Progenitor cell of endocrine pancreas (in vitro differentiated cells): ENCODE results near the gene FAM174B. TPM values are rescaled to one million over a fixed set of nuclear protein-coding genes. Genes with fewer than 3 reads are reported as not detected.
A peak's percentile ranks its signal among the peaks of the same experiment; 100 is the strongest.

ENCODE experiments used
- DNase-seq: peaks from one replicate; pipeline ENCODE4 v3.0.0; 2021; ENCODE audit warnings: low spot score; ENCODE audit not compliant: unreplicated experiment
- H3K27ac Mint-ChIP-seq: 2 replicates; pipeline ENCODE4 v1.8.0; 2021; ENCODE audit warnings: mild to moderate bottlenecking, moderate library complexity, mixed read lengths
- H3K27me3 Mint-ChIP-seq: 2 replicates; pipeline ENCODE4 v1.8.0; 2021; ENCODE audit warnings: mixed read lengths
- H3K36me3 Mint-ChIP-seq: 2 replicates; pipeline ENCODE4 v1.8.0; 2022; ENCODE audit warnings: mixed read lengths; ENCODE audit not compliant: insufficient read depth
- H3K4me1 Mint-ChIP-seq: 2 replicates; pipeline ENCODE4 v1.8.0; 2021; ENCODE audit warnings: low read depth, mixed read lengths
- H3K4me3 Mint-ChIP-seq: 2 replicates; pipeline ENCODE4 v1.8.0; 2021; ENCODE audit warnings: low read depth, mild to moderate bottlenecking, moderate library complexity, mixed read lengths
- H3K9me3 Mint-ChIP-seq: 2 replicates; pipeline ENCODE4 v1.8.0; 2021; ENCODE audit warnings: low read depth, mixed read lengths
- CTCF ChIP-seq: fragments of 200-600 bp; sonication (generic); IDR thresholded peaks from one replicate; pipeline ENCODE4 v1.5.0; 2021; ENCODE audit warnings: antibody characterized with exemption, mild to moderate bottlenecking; ENCODE audit not compliant: unreplicated experiment
- total RNA-seq: library from RNA; stranded (reverse); gene quantifications from 2 replicates; pipeline ENCODE4 v1.2.1, GENCODE V29; 2021

Gene FAM174B
- total RNA-seq, 1 donor from 2014 or later = 37.0 TPM

GRCh38 chr15:92624401-92624991 lies 31.1 kb downstream of the FAM174B start:
- Mint-ChIP-seq H3K27me3 (no peaks in the 10 kb centered on the region), H3K4me3 (no peak overlapping the region), H3K9me3 (no peaks in the 10 kb centered on the region), H3K36me3 (peaks cover 12% of the 10 kb centered on the region), H3K27ac (no peak overlapping the region), H3K4me1 (peaks cover 13% of the 10 kb centered on the region)
- no peak for TF ChIP-seq CTCF
- no peak for DNase-seq

GRCh38 chr15:92623435-92623834 lies 32.1 kb downstream of the FAM174B start:
- Mint-ChIP-seq H3K4me1 (peaks cover 13% of the 10 kb centered on the region), H3K36me3 (peaks cover 10% of the 10 kb centered on the region), H3K4me3 (no peak overlapping the region), H3K9me3 (no peaks in the 10 kb centered on the region), H3K27ac (peak overlapping the region; percentile 33), H3K27me3 (no peaks in the 10 kb centered on the region)
- DNase-seq = no peak
- no peak for TF ChIP-seq CTCF

- Mint-ChIP-seq H3K27me3 (no peaks in the 10 kb centered on the region), H3K36me3 (peaks cover 8% of the 10 kb centered on the region), H3K27ac (no peak overlapping the region), H3K4me1 (peaks cover 24% of the 10 kb centered on the region), H3K9me3 (no peaks in the 10 kb centered on the region), H3K4me3 (no peak overlapping the region)
- no peak for TF ChIP-seq CTCF
- no peak for DNase-seq
These were observed 33.5 kb downstream of the FAM174B start for GRCh38 chr15:92621972-92622533.

GRCh38 chr15:92620991-92621390 lies 34.6 kb downstream of the FAM174B start:
- no peak for DNase-seq
- Mint-ChIP-seq H3K4me1 (peaks cover 30% of the 10 kb centered on the region), H3K36me3 (peaks cover 8% of the 10 kb centered on the region), H3K27me3 (no peaks in the 10 kb centered on the region), H3K27ac (no peak overlapping the region), H3K4me3 (no peak overlapping the region), H3K9me3 (no peaks in the 10 kb centered on the region)
- TF ChIP-seq CTCF = no peak

GRCh38 chr15:92619145-92620101 lies 36.2 kb downstream of the FAM174B start:
- Mint-ChIP-seq H3K4me1 (peaks cover 23% of the 10 kb centered on the region), H3K27me3 (no peaks in the 10 kb centered on the region), H3K9me3 (no peaks in the 10 kb centered on the region), H3K27ac (peak overlapping the region; percentile 47), H3K4me3 (no peak overlapping the region), H3K36me3 (peaks cover 4% of the 10 kb centered on the region)
- no peak for DNase-seq
- no peak for TF ChIP-seq CTCF
